GM12801 (cell line): ENCODE results near the gene GALNT13.

Experiments used
- CTCF ChIP-seq: IDR thresholded peaks from one replicate; pipeline ENCODE4 v1.5.1; 2011; ENCODE audit warnings: control low read depth; ENCODE audit not compliant: insufficient read length; ENCODE audit errors: extremely low read depth

GALNT13 gene

DNA sequence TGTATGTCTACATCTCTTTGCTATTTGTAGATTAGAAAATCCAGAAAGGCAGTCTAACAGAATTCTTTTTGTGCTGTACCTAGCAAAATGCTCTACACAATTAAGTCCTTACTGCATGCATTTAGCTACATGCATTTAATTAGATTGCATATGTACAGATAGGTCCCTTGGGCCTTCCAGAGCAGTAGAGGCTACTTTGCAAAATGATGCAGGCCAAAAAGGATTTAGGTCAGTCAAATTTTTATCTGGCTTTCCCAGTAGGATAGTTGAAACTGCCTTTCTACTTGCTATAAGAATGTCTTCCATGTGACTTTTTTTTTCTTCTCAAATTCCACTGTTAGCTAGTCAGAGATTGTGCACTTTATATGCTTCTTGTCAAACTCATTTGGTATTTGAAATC lies 19.3 kb downstream of the GALNT13 start:
- no peak for TF ChIP-seq CTCF

GRCh38 chr2:153912798-153913396 lies 41.2 kb downstream of the GALNT13 start:
- no peak for TF ChIP-seq CTCF

- no peak for TF ChIP-seq CTCF
Measured at GRCh38 chr2:153917570-153917969, 45.8 kb downstream of the GALNT13 start.

- TF ChIP-seq CTCF = no peak
Measured at GRCh38 chr2:153935511-153935910, 63.8 kb downstream of the GALNT13 start.

DNA sequence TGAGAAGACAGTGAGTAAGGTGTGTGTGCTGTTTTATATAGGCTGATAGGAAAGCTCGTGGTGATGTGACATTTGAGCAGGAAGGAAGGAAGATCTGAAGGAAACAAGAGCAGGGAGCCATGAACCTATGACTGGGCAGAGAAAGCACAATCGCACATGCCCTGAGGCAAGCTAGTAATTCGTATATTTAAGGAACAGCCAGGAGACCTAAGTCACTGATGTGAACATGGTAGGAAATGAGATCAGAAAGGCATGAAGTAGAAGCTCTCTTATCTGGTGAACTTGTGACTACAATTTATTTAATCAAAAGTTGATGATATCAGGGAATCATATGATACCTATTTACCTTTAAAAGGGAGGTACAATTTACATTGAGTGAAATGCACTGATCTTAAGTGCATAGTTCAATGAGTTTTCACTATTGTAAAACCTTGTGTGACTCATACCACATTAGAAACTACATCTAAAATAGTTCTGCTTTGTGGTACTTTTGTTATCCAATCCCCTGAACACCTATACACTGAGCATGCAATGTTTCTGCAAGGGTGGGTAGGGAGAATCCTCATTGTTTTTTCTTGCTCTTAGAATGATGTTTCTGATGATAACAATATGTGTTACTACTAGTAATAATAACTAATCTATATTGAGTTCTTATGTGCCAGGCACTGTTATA lies 67.5 kb downstream of the GALNT13 start:
- no peak for TF ChIP-seq CTCF

- no peak for TF ChIP-seq CTCF
Measured at GRCh38 chr2:153940511-153940910, 68.8 kb downstream of the GALNT13 start.

GRCh38 chr2:153944800-153945199 lies 73.1 kb downstream of the GALNT13 start:
- no peak for TF ChIP-seq CTCF

GRCh38 chr2:153946036-153946435 lies 74.3 kb downstream of the GALNT13 start:
- no peak for TF ChIP-seq CTCF
